ENCODE measurements around the gene PGAP6.

DNA sequence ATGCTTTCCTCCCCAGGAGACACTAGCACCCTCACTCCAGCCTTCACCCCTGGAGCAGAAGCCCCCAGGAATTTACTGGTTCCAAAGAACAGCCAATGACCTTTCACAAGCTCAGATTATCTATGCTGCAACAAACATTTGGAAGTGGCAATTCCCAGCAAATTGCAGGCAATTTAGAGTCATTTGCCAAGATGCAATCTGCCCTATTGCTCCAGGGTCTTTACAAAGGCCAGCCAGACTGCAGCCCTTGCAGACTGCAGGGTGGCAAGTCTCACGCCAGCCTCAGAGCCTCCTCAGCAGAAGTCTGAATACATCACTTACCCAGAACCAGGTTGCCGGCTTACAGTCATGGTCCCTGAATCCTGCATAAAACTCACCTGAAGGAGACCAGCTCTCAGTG, 51.0 kb downstream of the PGAP6 start:
- TF ChIP-seq GATA2 (IDR thresholded peaks at IDR 0.05; ENCODE audit: low read depth, low read length) (peak; percentile 91), GATA3 (IDR thresholded peaks at IDR 0.05; ENCODE audit: low read depth, low read length) (no peak; the same call in 1 of the 2 replicates)

All from SH-SY5Y (cell line).